GM12865 (cell line): ENCODE results near the gene SOAT2.

ENCODE experiments used
- DNase-seq: peaks from one replicate; pipeline ENCODE4 v3.0.0; 2010; ENCODE audit warnings: low read depth
- H3K4me3 ChIP-seq: 2 replicates; pipeline ENCODE4 v1.5.1; 2011; ENCODE audit warnings: mild to moderate bottlenecking, low read depth, low read length, control low read depth
- CTCF ChIP-seq: IDR thresholded peaks from 2 replicates; pipeline ENCODE4 v1.5.1; 2011; ENCODE audit warnings: low read length, control low read depth, low read depth, inconsistent platforms; ENCODE audit not compliant: insufficient read depth; ENCODE audit errors: missing control alignments

The SOAT2 gene

DNA sequence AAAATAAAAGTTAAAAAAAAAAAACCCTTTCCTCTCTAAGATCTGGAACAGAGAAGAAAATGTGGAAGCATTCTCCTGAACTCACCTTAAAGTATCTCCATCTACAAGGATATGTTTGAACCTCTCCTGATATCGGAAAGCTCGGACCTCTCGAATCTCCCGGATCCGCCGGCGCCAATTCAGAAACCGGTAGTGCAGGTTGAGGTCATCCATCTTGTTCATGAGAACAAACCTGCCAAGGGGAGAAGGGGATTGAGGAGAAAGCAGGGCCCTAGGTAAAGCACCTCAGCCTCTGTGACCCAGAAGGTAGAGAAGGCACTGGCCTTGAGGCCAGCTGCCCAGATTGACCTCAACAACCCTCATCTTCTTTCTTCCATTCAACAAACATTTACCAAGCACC is 26.3 kb upstream of the SOAT2 start:
- no peak for DNase-seq
- no peak for TF ChIP-seq CTCF
- no peak overlapping the region for H3K4me3 ChIP-seq

- no peak for TF ChIP-seq CTCF
- H3K4me3 ChIP-seq: peak overlapping the region; percentile 67
- DNase-seq: peak; percentile 60
These were observed 24.7 kb upstream of the SOAT2 start for GRCh38 chr12:53078425-53079225.

- TF ChIP-seq CTCF: no peak
- DNase-seq: peak; percentile 98
- H3K4me3 ChIP-seq: peak within 1 kb of the TSS; percentile 67
These were observed 23.8 kb upstream of the SOAT2 start, which contains the start of gene SPRYD3 for GRCh38 chr12:53079226-53080117. SPRYD3 (minus strand) TSS chr12:53079390; CDS start chr12:53079333, 57 bp downstream.

GRCh38 chr12:53082637-53083175 is 20.6 kb upstream of the SOAT2 start:
- DNase-seq: no peak
- no peak for TF ChIP-seq CTCF
- H3K4me3 ChIP-seq: no peak overlapping the region

DNA sequence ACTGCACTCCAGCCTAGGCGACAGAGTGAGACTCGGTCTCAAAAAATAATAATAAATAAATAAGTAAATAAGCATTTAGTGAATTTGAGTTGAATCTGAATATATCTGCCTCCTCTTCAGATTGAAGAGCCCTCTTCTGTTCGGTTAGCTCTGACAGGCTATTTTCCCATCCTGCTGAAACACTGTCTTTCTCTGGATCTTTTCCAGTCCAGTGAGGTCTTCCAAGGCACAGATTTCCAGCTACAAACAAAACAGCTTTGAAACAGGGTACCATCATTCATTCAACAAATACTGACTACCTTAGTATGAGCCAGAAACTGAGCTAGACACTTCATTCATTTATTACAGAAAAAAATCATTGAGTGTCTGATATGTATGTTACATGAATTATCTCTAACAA is 16.9 kb upstream of the SOAT2 start:
- no peak overlapping the region for H3K4me3 ChIP-seq
- TF ChIP-seq CTCF: no peak
- DNase-seq: no peak

GRCh38 chr12:53090105-53090504 is 13.2 kb upstream of the SOAT2 start:
- TF ChIP-seq CTCF: no peak
- no peak for DNase-seq
- no peak overlapping the region for H3K4me3 ChIP-seq
